ENCODE data around the gene PDE7B.

Gene PDE7B

GRCh38 chr6:135867332-135867731 lies 15.8 kb downstream of the PDE7B start:
- TF ChIP-seq EZH2phosphoT487 (IDR thresholded peaks at IDR 0.05; ENCODE audit: borderline replicate concordance) (no peak), CTCF (conservative IDR thresholded peaks at IDR 0.05; ENCODE audit: low read length) (no peak)
- H3K9me3 ChIP-seq (ENCODE audit: insufficient read depth, low read depth, low read length), result no peaks in the 10 kb centered on the region
- H3K27me3 ChIP-seq (ENCODE audit: insufficient read depth, low read length, poor library complexity, severe bottlenecking), result peaks cover 4% of the 10 kb centered on the region
- H2AFZ ChIP-seq (ENCODE audit: low read length), result no peak overlapping the region
- no peaks in the 10 kb centered on the region for H3K4me1 ChIP-seq (ENCODE audit: insufficient read depth, low read length, poor library complexity, severe bottlenecking)
- H3K4me2 ChIP-seq (ENCODE audit: low read depth, low read length, poor library complexity, severe bottlenecking), result no peak overlapping the region
- no peak overlapping the region for H3K9ac ChIP-seq (ENCODE audit: low read depth, low read length, poor library complexity, severe bottlenecking)
- no peaks in the 10 kb centered on the region for H3F3A ChIP-seq (ENCODE audit: low read depth)
- no peaks in the 10 kb centered on the region for H3K36me3 ChIP-seq (ENCODE audit: insufficient read depth, low read length)
- H3K9me2 ChIP-seq (replicated peaks; ENCODE audit: low read depth, low read length), result no peaks in the 10 kb centered on the region
- no peaks in the 10 kb centered on the region for H4K20me1 ChIP-seq (ENCODE audit: insufficient read depth, low read length, poor library complexity, severe bottlenecking)
- no peak overlapping the region for H3K4me3 ChIP-seq (ENCODE audit: low read length, poor library complexity, severe bottlenecking)
- no peaks in the 10 kb centered on the region for H3K79me2 ChIP-seq (ENCODE audit: insufficient read depth, low read length)

- no peaks in the 10 kb centered on the region for H3K9me3 ChIP-seq (ENCODE audit: insufficient read depth, low read depth, low read length)
- no peaks in the 10 kb centered on the region for H3K79me2 ChIP-seq (ENCODE audit: insufficient read depth, low read length)
- no peak overlapping the region for H3K4me2 ChIP-seq (ENCODE audit: low read depth, low read length, poor library complexity, severe bottlenecking)
- H3K36me3 ChIP-seq (ENCODE audit: insufficient read depth, low read length), result no peaks in the 10 kb centered on the region
- H3K4me3 ChIP-seq (ENCODE audit: low read length, poor library complexity, severe bottlenecking), result no peak overlapping the region
- H3K27me3 ChIP-seq (ENCODE audit: insufficient read depth, low read length, poor library complexity, severe bottlenecking), result peaks cover 4% of the 10 kb centered on the region
- H2AFZ ChIP-seq (ENCODE audit: low read length), result no peak overlapping the region
- no peaks in the 10 kb centered on the region for H3K4me1 ChIP-seq (ENCODE audit: insufficient read depth, low read length, poor library complexity, severe bottlenecking)
- no peaks in the 10 kb centered on the region for H3K9me2 ChIP-seq (replicated peaks; ENCODE audit: low read depth, low read length)
- no peak for TF ChIP-seq CTCF (conservative IDR thresholded peaks at IDR 0.05; ENCODE audit: low read length)
- H3F3A ChIP-seq (ENCODE audit: low read depth), result no peaks in the 10 kb centered on the region
- H4K20me1 ChIP-seq (ENCODE audit: insufficient read depth, low read length, poor library complexity, severe bottlenecking), result no peaks in the 10 kb centered on the region
- no peak overlapping the region for H3K9ac ChIP-seq (ENCODE audit: low read depth, low read length, poor library complexity, severe bottlenecking)
Observed at GRCh38 chr6:135869857-135870256, 18.4 kb downstream of the PDE7B start.

- H3K9ac ChIP-seq (ENCODE audit: low read depth, low read length, poor library complexity, severe bottlenecking), result no peak overlapping the region
- H3K4me2 ChIP-seq (ENCODE audit: low read depth, low read length, poor library complexity, severe bottlenecking), result no peak overlapping the region
- TF ChIP-seq EZH2phosphoT487 (IDR thresholded peaks at IDR 0.05; ENCODE audit: borderline replicate concordance) (no peak), CTCF (conservative IDR thresholded peaks at IDR 0.05; ENCODE audit: low read length) (no peak)
- H4K20me1 ChIP-seq (ENCODE audit: insufficient read depth, low read length, poor library complexity, severe bottlenecking), result no peaks in the 10 kb centered on the region
- no peak overlapping the region for H3K4me3 ChIP-seq (ENCODE audit: low read length, poor library complexity, severe bottlenecking)
- H3K4me1 ChIP-seq (ENCODE audit: insufficient read depth, low read length, poor library complexity, severe bottlenecking), result no peaks in the 10 kb centered on the region
- no peaks in the 10 kb centered on the region for H3K9me3 ChIP-seq (ENCODE audit: insufficient read depth, low read depth, low read length)
- H3K9me2 ChIP-seq (replicated peaks; ENCODE audit: low read depth, low read length), result no peaks in the 10 kb centered on the region
- H3K27me3 ChIP-seq (ENCODE audit: insufficient read depth, low read length, poor library complexity, severe bottlenecking), result peaks cover 4% of the 10 kb centered on the region
- H2AFZ ChIP-seq (ENCODE audit: low read length), result no peak overlapping the region
- no peaks in the 10 kb centered on the region for H3K79me2 ChIP-seq (ENCODE audit: insufficient read depth, low read length)
- H3K36me3 ChIP-seq (ENCODE audit: insufficient read depth, low read length), result no peaks in the 10 kb centered on the region
- H3F3A ChIP-seq (ENCODE audit: low read depth), result no peaks in the 10 kb centered on the region
Observed at GRCh38 chr6:135870722-135871121, 19.2 kb downstream of the PDE7B start.
